Endothelial cell (in vitro differentiated cells): Measurements from ENCODE around the gene MAML3. TPM values are rescaled to one million over a fixed set of nuclear protein-coding genes. Genes with fewer than 3 reads are reported as not detected.

ENCODE experiments used
- DNase-seq: peaks from one replicate; pipeline ENCODE4 v3.0.0; 2021; ENCODE audit warnings: low spot score
- H3K27ac Mint-ChIP-seq: one replicate; pipeline ENCODE4 v1.8.0; 2021; ENCODE audit warnings: mixed read lengths, inconsistent platforms; ENCODE audit not compliant: unreplicated experiment
- H3K27me3 Mint-ChIP-seq: one replicate; pipeline ENCODE4 v1.8.0; 2021; ENCODE audit warnings: mild to moderate bottlenecking, moderate library complexity, mixed read lengths, inconsistent platforms; ENCODE audit not compliant: unreplicated experiment
- H3K36me3 Mint-ChIP-seq: one replicate; pipeline ENCODE4 v1.8.0; 2021; ENCODE audit warnings: mild to moderate bottlenecking, low read depth, mixed read lengths, inconsistent platforms; ENCODE audit not compliant: unreplicated experiment
- H3K4me1 Mint-ChIP-seq: one replicate; pipeline ENCODE4 v1.8.0; 2021; ENCODE audit warnings: mild to moderate bottlenecking, mixed read lengths, inconsistent platforms; ENCODE audit not compliant: unreplicated experiment
- H3K4me3 Mint-ChIP-seq: one replicate; pipeline ENCODE4 v1.8.0; 2021; ENCODE audit warnings: mild to moderate bottlenecking, mixed read lengths, inconsistent platforms; ENCODE audit not compliant: unreplicated experiment
- H3K9me3 Mint-ChIP-seq: one replicate; pipeline ENCODE4 v1.8.0; 2021; ENCODE audit warnings: mixed read lengths, inconsistent platforms; ENCODE audit not compliant: unreplicated experiment
- total RNA-seq: library from RNA; stranded (reverse); fragmentation: NEBNext Ultra II Directional; extraction: Animal tissue kit (Norgen Biotek cat#: 25700); gene quantifications from one replicate; pipeline ENCODE4 v1.2.1, GENCODE V29; 2021; ENCODE audit not compliant: unreplicated experiment
- TF ChIP-seq, protein P1 (sequence below): fragments of 200-600 bp; sonication (generic); IDR thresholded peaks from one replicate; pipeline ENCODE4 v1.5.0; 2021; ENCODE audit warnings: antibody characterized with exemption; ENCODE audit not compliant: unreplicated experiment

MAML3 gene
- total RNA-seq, 1 donor from 2014 or later, result 31.0 TPM

DNA sequence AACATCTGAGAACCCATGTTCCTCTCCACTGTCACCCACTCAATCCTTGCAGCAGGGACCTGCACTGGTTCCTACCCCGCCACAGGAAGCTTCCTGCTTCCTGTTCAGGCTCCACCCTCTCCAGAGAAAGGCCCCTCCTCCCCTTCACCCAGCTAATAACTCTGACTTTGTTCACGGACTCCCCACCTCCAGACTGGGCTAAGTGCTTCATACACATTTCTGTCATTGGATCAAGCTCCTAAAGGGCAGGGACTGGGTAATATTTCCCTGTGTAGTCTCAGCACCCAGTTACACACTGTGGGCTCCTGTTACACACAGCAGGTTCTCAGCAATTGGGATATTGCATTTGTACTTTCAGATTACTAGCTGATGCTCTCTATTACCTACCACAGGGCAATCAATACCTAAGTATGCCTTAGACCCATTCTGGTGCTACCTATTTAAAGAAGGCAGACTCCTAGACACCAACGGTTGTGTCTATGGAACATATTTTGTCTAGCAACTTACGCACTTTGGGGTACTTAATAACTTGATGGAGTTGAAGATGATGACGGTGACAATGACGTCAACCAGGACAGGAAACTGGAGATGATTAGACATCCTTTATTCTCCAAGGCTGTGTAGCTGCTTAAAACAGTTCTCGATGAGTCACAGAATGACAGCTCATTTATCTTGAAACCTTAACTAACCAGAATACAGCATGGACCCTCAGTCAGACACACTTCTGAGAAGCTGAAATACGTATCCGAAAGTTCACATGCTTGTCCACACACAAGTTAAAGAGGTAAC lies 58.1 kb downstream of the MAML3 start:
- TF ChIP-seq, protein P1, sequence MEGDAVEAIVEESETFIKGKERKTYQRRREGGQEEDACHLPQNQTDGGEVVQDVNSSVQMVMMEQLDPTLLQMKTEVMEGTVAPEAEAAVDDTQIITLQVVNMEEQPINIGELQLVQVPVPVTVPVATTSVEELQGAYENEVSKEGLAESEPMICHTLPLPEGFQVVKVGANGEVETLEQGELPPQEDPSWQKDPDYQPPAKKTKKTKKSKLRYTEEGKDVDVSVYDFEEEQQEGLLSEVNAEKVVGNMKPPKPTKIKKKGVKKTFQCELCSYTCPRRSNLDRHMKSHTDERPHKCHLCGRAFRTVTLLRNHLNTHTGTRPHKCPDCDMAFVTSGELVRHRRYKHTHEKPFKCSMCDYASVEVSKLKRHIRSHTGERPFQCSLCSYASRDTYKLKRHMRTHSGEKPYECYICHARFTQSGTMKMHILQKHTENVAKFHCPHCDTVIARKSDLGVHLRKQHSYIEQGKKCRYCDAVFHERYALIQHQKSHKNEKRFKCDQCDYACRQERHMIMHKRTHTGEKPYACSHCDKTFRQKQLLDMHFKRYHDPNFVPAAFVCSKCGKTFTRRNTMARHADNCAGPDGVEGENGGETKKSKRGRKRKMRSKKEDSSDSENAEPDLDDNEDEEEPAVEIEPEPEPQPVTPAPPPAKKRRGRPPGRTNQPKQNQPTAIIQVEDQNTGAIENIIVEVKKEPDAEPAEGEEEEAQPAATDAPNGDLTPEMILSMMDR, result no peak
- H3K27me3 Mint-ChIP-seq, result peaks cover 12% of the 10 kb centered on the region
- H3K4me3 Mint-ChIP-seq, result peak overlapping the region; percentile 66
- H3K36me3 Mint-ChIP-seq, result peaks cover 4% of the 10 kb centered on the region
- no peak for DNase-seq
- H3K9me3 Mint-ChIP-seq, result no peaks in the 10 kb centered on the region
- H3K27ac Mint-ChIP-seq, result peak overlapping the region; percentile 94
- H3K4me1 Mint-ChIP-seq, result peaks cover 92% of the 10 kb centered on the region

DNA sequence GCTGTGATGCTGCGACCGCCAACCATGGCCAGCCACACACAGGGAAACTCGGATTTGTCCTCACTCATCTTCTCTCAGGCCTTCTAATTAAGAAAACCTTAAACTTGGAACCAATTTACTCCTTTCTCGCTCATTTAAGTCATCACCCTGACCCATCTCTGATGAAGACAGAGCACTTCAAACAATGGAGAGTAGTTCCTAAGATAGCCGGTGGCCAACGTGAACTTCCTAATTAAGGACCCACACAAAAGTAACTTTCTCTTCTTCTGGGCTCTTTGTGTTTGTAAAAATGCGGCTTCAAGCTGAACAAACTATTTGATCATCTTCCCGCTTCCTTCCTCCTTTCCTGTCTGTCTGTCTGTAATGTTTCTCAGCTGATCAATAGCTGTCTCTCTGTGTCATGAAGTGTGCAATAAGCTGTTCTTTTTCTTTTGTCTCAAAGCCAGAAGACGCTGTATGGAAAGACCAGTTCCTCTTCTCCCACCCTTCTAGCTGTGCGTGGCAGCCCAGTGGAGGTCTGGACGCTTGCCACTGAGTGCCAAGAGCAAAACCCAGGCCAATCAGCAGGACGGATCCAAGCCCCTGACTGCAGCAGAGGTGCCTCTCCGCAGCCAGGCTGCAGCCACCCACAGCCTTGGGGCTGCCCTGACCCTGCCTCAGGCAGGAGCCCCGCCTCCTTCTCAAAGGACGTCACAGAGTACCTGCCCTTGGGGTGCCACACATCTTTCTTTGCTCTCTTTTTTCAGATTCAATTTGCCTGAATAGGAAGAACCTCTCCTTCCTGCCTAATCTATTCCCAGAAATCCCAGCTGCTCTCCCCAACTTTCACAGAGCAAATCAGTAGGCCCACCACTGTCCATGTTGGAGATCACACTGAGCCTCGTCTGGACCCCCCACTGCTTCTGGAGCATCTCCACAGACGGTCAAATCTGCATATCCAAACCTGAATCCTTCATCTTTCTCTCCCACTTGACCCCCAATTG lies 59.3 kb downstream of the MAML3 start:
- H3K27me3 Mint-ChIP-seq, result peaks cover 10% of the 10 kb centered on the region
- H3K27ac Mint-ChIP-seq, result peak overlapping the region; percentile 94
- TF ChIP-seq, protein P1, result no peak
- no peaks in the 10 kb centered on the region for H3K9me3 Mint-ChIP-seq
- H3K4me1 Mint-ChIP-seq, result peaks cover 91% of the 10 kb centered on the region
- peak overlapping the region; percentile 66 for H3K4me3 Mint-ChIP-seq
- H3K36me3 Mint-ChIP-seq, result peaks cover 4% of the 10 kb centered on the region
- peak; percentile 50 for DNase-seq

DNA sequence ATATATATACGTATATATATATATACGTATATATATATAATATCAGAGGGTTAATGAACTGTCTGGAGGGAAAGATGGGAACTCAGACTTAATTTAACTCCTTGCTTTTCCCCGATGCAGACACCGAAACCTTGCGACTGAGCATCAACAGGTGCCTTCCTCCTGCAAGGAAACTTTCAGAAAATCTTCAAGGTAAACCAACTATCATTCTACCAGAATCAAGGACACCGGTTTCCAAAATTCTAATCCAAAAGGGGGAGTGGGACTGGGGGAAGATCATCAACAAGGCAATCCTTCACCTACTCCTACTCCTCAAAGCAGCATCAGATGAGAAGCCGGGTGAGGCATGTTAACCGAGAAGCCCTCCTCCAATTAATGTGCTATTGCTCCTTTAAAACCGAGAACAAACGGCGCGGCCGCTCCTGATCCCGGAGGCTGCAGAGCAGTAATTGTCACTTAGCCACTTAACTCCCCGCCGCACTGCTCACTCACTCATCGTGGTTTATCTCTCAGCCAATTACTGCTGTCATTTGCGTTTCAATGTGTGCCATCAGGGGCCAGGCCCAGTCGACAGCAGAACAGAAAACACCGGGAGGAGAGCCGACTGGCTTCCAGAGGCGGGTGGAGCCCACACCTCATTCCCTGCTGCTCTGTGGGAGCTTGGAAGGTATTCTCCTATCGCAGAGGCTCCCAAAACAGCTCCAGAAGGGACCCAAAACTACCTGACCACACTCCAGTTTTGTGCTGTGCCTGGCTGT lies 61.7 kb downstream of the MAML3 start:
- peaks cover 76% of the 10 kb centered on the region for H3K4me1 Mint-ChIP-seq
- peaks cover 10% of the 10 kb centered on the region for H3K36me3 Mint-ChIP-seq
- peak overlapping the region; percentile 76 for H3K4me3 Mint-ChIP-seq
- H3K9me3 Mint-ChIP-seq, result no peaks in the 10 kb centered on the region
- peak; percentile 36 for DNase-seq
- peak overlapping the region; percentile 94 for H3K27ac Mint-ChIP-seq
- H3K27me3 Mint-ChIP-seq, result peaks cover 10% of the 10 kb centered on the region
- TF ChIP-seq, protein P1, result no peak

DNA sequence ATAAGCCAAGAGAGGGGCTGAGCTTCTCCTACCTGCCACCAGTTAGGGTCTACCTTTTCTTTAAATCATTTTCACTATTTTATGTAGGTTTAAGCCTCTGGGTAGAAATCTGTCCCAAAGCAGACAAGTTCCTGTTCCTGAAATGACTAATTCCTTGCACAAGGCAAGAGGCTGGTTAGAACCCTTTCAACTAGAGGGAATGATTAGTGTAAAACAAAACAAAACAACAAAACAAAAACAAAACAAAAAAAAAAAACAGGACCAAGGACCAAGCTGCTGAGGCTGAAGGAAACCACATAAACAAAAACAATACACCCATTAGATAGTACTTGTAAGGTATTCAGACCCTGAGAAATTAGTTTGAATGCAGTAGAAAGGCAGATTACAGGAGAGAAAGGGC lies 62.7 kb downstream of the MAML3 start:
- H3K4me3 Mint-ChIP-seq, result no peak overlapping the region
- no peaks in the 10 kb centered on the region for H3K9me3 Mint-ChIP-seq
- peaks cover 69% of the 10 kb centered on the region for H3K4me1 Mint-ChIP-seq
- no peak for DNase-seq
- H3K36me3 Mint-ChIP-seq, result peaks cover 10% of the 10 kb centered on the region
- TF ChIP-seq, protein P1, result no peak
- peaks cover 8% of the 10 kb centered on the region for H3K27me3 Mint-ChIP-seq
- H3K27ac Mint-ChIP-seq, result peak overlapping the region; percentile 64
